HUES64 (cell line): ENCODE data around the gene LRP8.

ENCODE experiments used
- H3K27ac ChIP-seq: 2 replicates; pipeline ENCODE4 v1.7.0; 2013; ENCODE audit warnings: low read depth, low read length, inconsistent platforms
- H3K27me3 ChIP-seq: 2 replicates; pipeline ENCODE4 v1.6.1; 2013; ENCODE audit warnings: mild to moderate bottlenecking, low read length; ENCODE audit not compliant: insufficient read depth
- H3K36me3 ChIP-seq: 2 replicates; pipeline ENCODE4 v1.6.1; 2013; ENCODE audit warnings: mild to moderate bottlenecking, low read length; ENCODE audit not compliant: insufficient read depth
- H3K4me1 ChIP-seq: 2 replicates; pipeline ENCODE4 v1.6.1; 2013; ENCODE audit warnings: mild to moderate bottlenecking, low read length, moderate library complexity; ENCODE audit not compliant: insufficient read depth
- H3K4me3 ChIP-seq: 2 replicates; pipeline ENCODE4 v1.5.1; 2013; ENCODE audit warnings: mild to moderate bottlenecking, low read length, moderate library complexity
- H3K9ac ChIP-seq: 2 replicates; pipeline ENCODE4 v1.6.1; 2013; ENCODE audit warnings: mild to moderate bottlenecking, low read depth, low read length
- H3K9me3 ChIP-seq: 2 replicates; pipeline ENCODE4 v1.6.1; 2013; ENCODE audit warnings: low read depth, low read length; ENCODE audit not compliant: insufficient read depth
- WGBS: fragments of 150-250, 120-280 bp; methylation state at CpG from one replicate; pipeline ENCODE4 v1.1.7; 2013; ENCODE audit warnings: missing lambda C conversion rate; 5-methylcytosine and 5-hydroxymethylcytosine counted together

The LRP8 gene

GRCh38 chr1:53319296-53320101 lies 8.4 kb downstream of the LRP8 start:
- 93% methylated on average over 20 of the region's 20 CpGs for WGBS
- H3K9ac ChIP-seq, result no peak overlapping the region

GRCh38 chr1:53317646-53318539 lies 10.0 kb downstream of the LRP8 start:
- WGBS, result 93% methylated on average over 13 of the region's 13 CpGs
- Histone ChIP-seq H3K4me1 (peaks cover 4% of the 10 kb centered on the region; the same call in 1 of the 2 replicates), H3K4me3 (no peak overlapping the region), H3K27ac (no peak overlapping the region; the same call in 1 of the 2 replicates), H3K9ac (no peak overlapping the region), H3K9me3 (no peaks in the 10 kb centered on the region), H3K27me3 (no peaks in the 10 kb centered on the region), H3K36me3 (peaks cover 73% of the 10 kb centered on the region)

More at GRCh38 chr1:53319296-53320101, 8.4 kb downstream of the LRP8 start:
- Histone ChIP-seq H3K27me3 (no peaks in the 10 kb centered on the region), H3K4me1 (peaks cover 4% of the 10 kb centered on the region; the same call in 1 of the 2 replicates), H3K27ac (no peak overlapping the region), H3K9me3 (no peaks in the 10 kb centered on the region), H3K36me3 (peaks cover 81% of the 10 kb centered on the region), H3K4me3 (no peak overlapping the region)

- Histone ChIP-seq H3K36me3 (peaks cover 69% of the 10 kb centered on the region), H3K4me1 (peaks cover 4% of the 10 kb centered on the region; the same call in 1 of the 2 replicates), H3K27ac (no peak overlapping the region; the same call in 1 of the 2 replicates), H3K4me3 (no peak overlapping the region), H3K27me3 (no peaks in the 10 kb centered on the region), H3K9ac (peak overlapping the region; percentile 45; the same call in 1 of the 2 replicates), H3K9me3 (no peaks in the 10 kb centered on the region)
- WGBS, result 91% methylated on average over 13 of the region's 17 CpGs
Observed at GRCh38 chr1:53316766-53317581, 10.9 kb downstream of the LRP8 start.

GRCh38 chr1:53316424-53316765 lies 11.5 kb downstream of the LRP8 start:
- peaks cover 63% of the 10 kb centered on the region for H3K36me3 ChIP-seq
- H3K4me3 ChIP-seq, result no peak overlapping the region
- no peaks in the 10 kb centered on the region for H3K9me3 ChIP-seq
- H3K27ac ChIP-seq, result no peak overlapping the region
- no peaks in the 10 kb centered on the region for H3K27me3 ChIP-seq
- peak overlapping the region; percentile 45; the same call in 1 of the 2 replicates for H3K9ac ChIP-seq
- WGBS, result 83% methylated on average over 1 of the region's 1 CpG
- peaks cover 4% of the 10 kb centered on the region; the same call in 1 of the 2 replicates for H3K4me1 ChIP-seq

- Histone ChIP-seq H3K27me3 (no peaks in the 10 kb centered on the region), H3K4me1 (peaks cover 4% of the 10 kb centered on the region; the same call in 1 of the 2 replicates), H3K9ac (no peak overlapping the region), H3K9me3 (no peaks in the 10 kb centered on the region), H3K4me3 (no peak overlapping the region), H3K36me3 (peaks cover 57% of the 10 kb centered on the region), H3K27ac (no peak overlapping the region)
- 90% methylated on average over 10 of the region's 10 CpGs for WGBS
Observed at GRCh38 chr1:53315456-53316423, 12.1 kb downstream of the LRP8 start.

- 93% methylated on average over 3 of the region's 3 CpGs for WGBS
- Histone ChIP-seq H3K27ac (no peak overlapping the region), H3K27me3 (no peaks in the 10 kb centered on the region), H3K4me3 (no peak overlapping the region), H3K4me1 (peaks cover 4% of the 10 kb centered on the region; the same call in 1 of the 2 replicates), H3K36me3 (peaks cover 50% of the 10 kb centered on the region), H3K9me3 (no peaks in the 10 kb centered on the region), H3K9ac (no peak overlapping the region)
Observed at GRCh38 chr1:53315046-53315445, 12.8 kb downstream of the LRP8 start.

GRCh38 chr1:53314606-53315005 lies 13.3 kb downstream of the LRP8 start:
- Histone ChIP-seq H3K9ac (no peak overlapping the region), H3K36me3 (peaks cover 45% of the 10 kb centered on the region), H3K4me1 (peaks cover 4% of the 10 kb centered on the region; the same call in 1 of the 2 replicates), H3K27ac (no peak overlapping the region), H3K4me3 (no peak overlapping the region), H3K9me3 (no peaks in the 10 kb centered on the region), H3K27me3 (no peaks in the 10 kb centered on the region)
- 95% methylated on average over 7 of the region's 7 CpGs for WGBS

- no peak overlapping the region for H3K27ac ChIP-seq
- H3K9ac ChIP-seq, result no peak overlapping the region
- no peak overlapping the region for H3K4me3 ChIP-seq
- H3K27me3 ChIP-seq, result no peaks in the 10 kb centered on the region
- H3K9me3 ChIP-seq, result no peaks in the 10 kb centered on the region
- peaks cover 40% of the 10 kb centered on the region for H3K36me3 ChIP-seq
- whole genome bisulfite sequencing, result 93% methylated on average over 7 of the region's 7 CpGs
- peaks cover 4% of the 10 kb centered on the region; the same call in 1 of the 2 replicates for H3K4me1 ChIP-seq
Observed at GRCh38 chr1:53314096-53314495, 13.8 kb downstream of the LRP8 start.

- no peaks in the 10 kb centered on the region for H3K9me3 ChIP-seq
- peaks cover 35% of the 10 kb centered on the region for H3K36me3 ChIP-seq
- peaks cover 4% of the 10 kb centered on the region; the same call in 1 of the 2 replicates for H3K4me1 ChIP-seq
- no peak overlapping the region for H3K9ac ChIP-seq
- H3K4me3 ChIP-seq, result no peak overlapping the region
- WGBS, result 89% methylated on average over 5 of the region's 5 CpGs
- no peak overlapping the region for H3K27ac ChIP-seq
- H3K27me3 ChIP-seq, result no peaks in the 10 kb centered on the region
Observed at GRCh38 chr1:53313556-53313955, 14.3 kb downstream of the LRP8 start.
